Activated CD8-positive, alpha-beta memory T cell treated with anti-CD3 and anti-CD28 coated beads, Interleukin-2, amount 50 U/mL, for 1 hour (primary cell): Measurements from ENCODE around the gene LEP.

Experiments used
- DNase-seq: peaks from one replicate; pipeline ENCODE4 v3.0.0-alpha.2; 2020; ENCODE audit errors: extremely low read depth

LEP gene

GRCh38 chr7:128244861-128245260, 3.8 kb downstream of the LEP start:
- DNase-seq = no peak

- no peak for DNase-seq
Measured at GRCh38 chr7:128247108-128247507, 6.0 kb downstream of the LEP start.

GRCh38 chr7:128247640-128248194, 6.6 kb downstream of the LEP start:
- DNase-seq = no peak

GRCh38 chr7:128251337-128251736, 10.3 kb downstream of the LEP start:
- DNase-seq = no peak

GRCh38 chr7:128253701-128254100, 12.6 kb downstream of the LEP start:
- no peak for DNase-seq

GRCh38 chr7:128254470-128254869, 13.4 kb downstream of the LEP start:
- no peak for DNase-seq

- no peak for DNase-seq
Measured at GRCh38 chr7:128255271-128255670, 14.2 kb downstream of the LEP start.

GRCh38 chr7:128257458-128257857, 16.4 kb downstream of the LEP start:
- DNase-seq = no peak

GRCh38 chr7:128259131-128260061, 18.3 kb downstream of the LEP start:
- no peak for DNase-seq

GRCh38 chr7:128260069-128260795, 19.2 kb downstream of the LEP start:
- DNase-seq = no peak

- DNase-seq = no peak
Measured at GRCh38 chr7:128262273-128263028, 21.4 kb downstream of the LEP start.

GRCh38 chr7:128263420-128263819, 22.3 kb downstream of the LEP start:
- no peak for DNase-seq

- DNase-seq = no peak
Measured at GRCh38 chr7:128264477-128264876, 23.4 kb downstream of the LEP start.

- DNase-seq = no peak
Measured at GRCh38 chr7:128265156-128265905, 24.3 kb downstream of the LEP start.

- no peak for DNase-seq
Measured at GRCh38 chr7:128265906-128266300, 24.8 kb downstream of the LEP start.

GRCh38 chr7:128266529-128266882, 25.4 kb downstream of the LEP start:
- no peak for DNase-seq

GRCh38 chr7:128266883-128267594, 26.0 kb downstream of the LEP start:
- DNase-seq = no peak

GRCh38 chr7:128267595-128267924, 26.5 kb downstream of the LEP start:
- DNase-seq = no peak

GRCh38 chr7:128268233-128268632, 27.2 kb downstream of the LEP start:
- no peak for DNase-seq

- DNase-seq = no peak
Measured at GRCh38 chr7:128270826-128271272, 29.8 kb downstream of the LEP start.

- DNase-seq = no peak
Measured at GRCh38 chr7:128271471-128271941, 30.4 kb downstream of the LEP start.
